ENCODE data around the gene CNTN6.

Gene CNTN6

GRCh38 chr3:1147326-1147725, 54.5 kb downstream of the CNTN6 start:
- TF ChIP-seq CTCF (IDR thresholded peaks at IDR 0.05; ENCODE audit: low read depth, low read length) = no peak
- DNase-seq (ENCODE audit: low read depth, low spot score) = no peak
- in situ Hi-C loops (cut with HindIII; ENCODE audit: low sequenced_read_pairs) = no loop called here
- no peak overlapping the region for H3K4me3 ChIP-seq (ENCODE audit: low read depth, low read length)

GRCh38 chr3:1147819-1148218, 55.0 kb downstream of the CNTN6 start:
- no peak for TF ChIP-seq CTCF (IDR thresholded peaks at IDR 0.05; ENCODE audit: low read depth, low read length)
- in situ Hi-C loops (cut with HindIII; ENCODE audit: low sequenced_read_pairs) = no loop called here
- DNase-seq (ENCODE audit: low read depth, low spot score) = no peak
- no peak overlapping the region for H3K4me3 ChIP-seq (ENCODE audit: low read depth, low read length)

- no peak for DNase-seq (ENCODE audit: low read depth, low spot score)
- TF ChIP-seq CTCF (IDR thresholded peaks at IDR 0.05; ENCODE audit: low read depth, low read length) = no peak
- in situ Hi-C loops (cut with HindIII; ENCODE audit: low sequenced_read_pairs) = no loop called here
- no peak overlapping the region for H3K4me3 ChIP-seq (ENCODE audit: low read depth, low read length)
Measured at GRCh38 chr3:1164101-1164500, 71.3 kb downstream of the CNTN6 start.

- in situ Hi-C loops (cut with HindIII; ENCODE audit: low sequenced_read_pairs) = no loop called here
- DNase-seq (ENCODE audit: low read depth, low spot score) = no peak
- TF ChIP-seq CTCF (IDR thresholded peaks at IDR 0.05; ENCODE audit: low read depth, low read length) = no peak
- H3K4me3 ChIP-seq (ENCODE audit: low read depth, low read length) = no peak overlapping the region
Measured at GRCh38 chr3:1171320-1171719, 78.5 kb downstream of the CNTN6 start.

GRCh38 chr3:1172644-1173043, 79.8 kb downstream of the CNTN6 start:
- in situ Hi-C loops (cut with HindIII; ENCODE audit: low sequenced_read_pairs) = no loop called here
- no peak for TF ChIP-seq CTCF (IDR thresholded peaks at IDR 0.05; ENCODE audit: low read depth, low read length)
- DNase-seq (ENCODE audit: low read depth, low spot score) = no peak
- H3K4me3 ChIP-seq (ENCODE audit: low read depth, low read length) = no peak overlapping the region

GRCh38 chr3:1179146-1179545, 86.3 kb downstream of the CNTN6 start:
- in situ Hi-C loops (cut with HindIII; ENCODE audit: low sequenced_read_pairs) = no loop called here
- no peak for TF ChIP-seq CTCF (IDR thresholded peaks at IDR 0.05; ENCODE audit: low read depth, low read length)
- no peak overlapping the region for H3K4me3 ChIP-seq (ENCODE audit: low read depth, low read length)
- no peak for DNase-seq (ENCODE audit: low read depth, low spot score)
